Cardiac fibroblast (primary cell): ENCODE data around the gene ALKBH4.

Source experiments
- DNase-seq, 2 donors: peaks; one replicate each; pipeline versions ENCODE4 v3.0.0 to v3.0.0-alpha.2; 2010; ENCODE audit warnings: low read depth in 2 of 2
- H3K4me3 ChIP-seq, 2 donors: replicated peaks in 1 of 2; 1 replicate in 1 of 2; 2 replicates in 1 of 2; pipeline ENCODE4 v1.5.1; 2011; ENCODE audit warnings: low read depth in 2 of 2, low read length in 2 of 2, mild to moderate bottlenecking in 2 of 2, moderate library complexity in 1 of 2
- CTCF ChIP-seq: IDR thresholded peaks from one replicate; pipeline ENCODE4 v1.5.1; 2011; ENCODE audit warnings: low read depth, mild to moderate bottlenecking, low read length, inconsistent platforms

ALKBH4 gene

GRCh38 chr7:102426268-102427018 is 38.2 kb downstream of the ALKBH4 start:
- no peak for DNase-seq
- H3K4me3 ChIP-seq = no peak overlapping the region
- no peak for TF ChIP-seq CTCF

- no peak for DNase-seq
- TF ChIP-seq CTCF = no peak
- no peak overlapping the region for H3K4me3 ChIP-seq
Observed at GRCh38 chr7:102425639-102426267, 38.9 kb downstream of the ALKBH4 start.

- no peak overlapping the region for H3K4me3 ChIP-seq
- DNase-seq = no peak
- TF ChIP-seq CTCF = no peak
Observed at GRCh38 chr7:102424787-102425218, 39.9 kb downstream of the ALKBH4 start.

GRCh38 chr7:102424129-102424551 is 40.5 kb downstream of the ALKBH4 start:
- no peak overlapping the region for H3K4me3 ChIP-seq
- no peak for TF ChIP-seq CTCF
- no peak for DNase-seq

GRCh38 chr7:102421706-102422240 is 42.9 kb downstream of the ALKBH4 start:
- DNase-seq = no peak
- no peak overlapping the region for H3K4me3 ChIP-seq
- TF ChIP-seq CTCF = no peak

GRCh38 chr7:102418592-102418991 is 46.1 kb downstream of the ALKBH4 start:
- TF ChIP-seq CTCF = no peak
- H3K4me3 ChIP-seq = no peak overlapping the region
- DNase-seq = no peak
